GM12878 (cell line): ENCODE data around the gene TXNDC9.

ENCODE experiments used
- CTCF ChIP-seq, 3 experiments: IDR thresholded peaks in 2 of 3; conservative IDR thresholded peaks in 1 of 3; 2 replicates each; pipeline ENCODE4 v1.5.1; 2011; ENCODE audit warnings: low read depth in 3 of 3, low read length in 3 of 3, mild to moderate bottlenecking in 3 of 3, control low read depth in 2 of 3, moderate library complexity in 2 of 3, inconsistent platforms in 1 of 3, mixed read lengths in 1 of 3; ENCODE audit not compliant: control insufficient read depth in 2 of 3, insufficient read depth in 1 of 3; ENCODE audit errors: extremely low read depth in 1 of 3
- EP300 ChIP-seq, 2 experiments: fragments of 150-350 bp in 1 of 2; IDR thresholded peaks; 2 replicates each; pipeline ENCODE4 v1.6.1; 2011 to 2012; ENCODE audit warnings: low read depth in 2 of 2, low read length in 2 of 2, borderline replicate concordance in 1 of 2, improper control_type of control experiment in 1 of 2, inconsistent platforms in 1 of 2; ENCODE audit not compliant: control insufficient read depth in 1 of 2
- ESRRA ChIP-seq: IDR thresholded peaks from 2 replicates; pipeline ENCODE4 v1.6.1; 2012; ENCODE audit warnings: mild to moderate bottlenecking, low read length, improper control_type of control experiment
- GATAD2B ChIP-seq: fragments of 450-650 bp; conservative IDR thresholded peaks from 2 replicates; pipeline ENCODE4 v1.6.1; 2017; ENCODE audit warnings: low read depth, mild to moderate bottlenecking, moderate library complexity
- KAT2A ChIP-seq: conservative IDR thresholded peaks from 2 replicates; pipeline ENCODE4 v1.6.1; 2011; ENCODE audit warnings: low read depth, low read length; ENCODE audit not compliant: control insufficient read depth
- NR2C2 ChIP-seq: IDR thresholded peaks from 2 replicates; pipeline ENCODE4 v1.6.1; 2011; ENCODE audit warnings: borderline replicate concordance, low read depth; ENCODE audit not compliant: control insufficient read depth, insufficient read length
- NRF1 ChIP-seq: conservative IDR thresholded peaks from 2 replicates; pipeline ENCODE4 v1.6.1; 2011; ENCODE audit warnings: mild to moderate bottlenecking, low read depth, low read length, improper control_type of control experiment
- POLR2AphosphoS5 ChIP-seq: IDR thresholded peaks from 2 replicates; pipeline ENCODE4 v1.6.1; 2011; ENCODE audit warnings: mild to moderate bottlenecking, low read length, inconsistent platforms
- RFX5 ChIP-seq: IDR thresholded peaks from 2 replicates; pipeline ENCODE4 v1.6.1; 2011; ENCODE audit warnings: low read depth, low read length, improper control_type of control experiment

DNA sequence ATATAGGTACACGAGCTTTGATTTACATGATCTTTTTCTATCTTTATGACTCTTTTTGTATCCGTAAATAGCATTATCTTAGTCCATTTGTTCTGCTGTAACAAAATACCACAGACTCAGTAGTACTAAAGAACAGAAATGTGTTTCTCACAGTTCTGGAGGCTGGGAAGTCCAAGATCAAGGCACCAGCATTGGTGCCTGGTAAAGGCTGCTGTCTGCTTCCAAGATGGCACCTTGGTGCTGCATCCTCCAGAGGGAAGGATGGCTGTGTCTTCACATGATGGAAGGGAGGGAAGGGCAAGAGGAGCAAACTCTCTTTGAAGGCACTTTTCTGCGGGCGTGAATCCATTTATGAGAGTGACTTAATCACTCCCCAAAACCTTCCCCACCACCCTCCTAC, 37.0 kb upstream of the TXNDC9 start:
- TF ChIP-seq POLR2AphosphoS5 (no peak), KAT2A (no peak), RFX5 (no peak), ESRRA (no peak), EP300 (IDR thresholded peaks at IDR 0.05; ENCODE audit: borderline replicate concordance in 1 of 2, control insufficient read depth in 1 of 2, low read depth in 2 of 2, low read length in 2 of 2) (no peak), NR2C2 (no peak), NRF1 (no peak), CTCF (IDR thresholded peaks at IDR 0.05 in 2 of 3, conservative IDR thresholded peaks at IDR 0.05 in 1 of 3; ENCODE audit: control insufficient read depth in 2 of 3, extremely low read depth in 1 of 3, insufficient read depth in 1 of 3, low read depth in 3 of 3, low read length in 3 of 3) (no peak), GATAD2B (no peak)
